ENCODE data around the gene FGF3. TPM values are rescaled to one million over a fixed set of nuclear protein-coding genes. Genes with fewer than 3 reads are reported as not detected.

Gene FGF3
- not detected in 2 replicates for total RNA-seq (2011; cell fraction: chromatin; rRNA removed; ENCODE audit: low replicate concordance)
- total RNA-seq (2011; cell fraction: nucleolus; rRNA removed) = not detected in 2 replicates
- not detected in 2 replicates for total RNA-seq (2011; cell fraction: nucleoplasm; rRNA removed)
- total RNA-seq (2014; rRNA removed) (not detected in 2 replicates), total RNA-seq (2014; rRNA removed; fragmentation: Illumina TruSeq; extraction: Trizol) (not detected in 2 replicates), total RNA-seq (2015; rRNA removed; fragmentation: Illumina TruSeq; extraction: Trizol) (not detected in 2 replicates), total RNA-seq (2021) (not detected in 2 replicates), polyA plus RNA-seq (2011; rRNA removed) (not detected in 2 replicates), polyA plus RNA-seq (2014; fragmentation: Illumina TruSeq; extraction: Trizol) (not detected in 2 replicates), polyA plus RNA-seq (2014; fragmentation: Nextera tagmentation; extraction: Ambion mirVana) (not detected), polyA plus RNA-seq (2014; rRNA removed) (not detected in 2 replicates), polyA minus RNA-seq (2011; rRNA and poly(A)+ RNA removed) (not detected in 2 replicates), Bru-seq, nascent RNA (not detected), BruChase-seq, experiment 1, labeled RNA remaining after a 2-hour chase (not detected), BruChase-seq, experiment 2, labeled RNA remaining after a 6-hour chase (not detected)
- not detected in 2 replicates for polyA plus RNA-seq (2011; cell fraction: cytosol; rRNA removed)
- not detected in 2 replicates for polyA plus RNA-seq (2011; cell fraction: nucleus; rRNA removed)
- not detected in 2 replicates for polyA plus RNA-seq (2012)
- not detected in 2 replicates for polyA minus RNA-seq (2011; cell fraction: cytosol; rRNA and poly(A)+ RNA removed)
- not detected in 2 replicates for polyA minus RNA-seq (2011; cell fraction: nucleus; rRNA and poly(A)+ RNA removed)
- long read RNA-seq, experiment 1 = 0 reads
- long read RNA-seq, experiment 2 = 0 reads
- long read RNA-seq, experiment 3 = 0 reads

DNA sequence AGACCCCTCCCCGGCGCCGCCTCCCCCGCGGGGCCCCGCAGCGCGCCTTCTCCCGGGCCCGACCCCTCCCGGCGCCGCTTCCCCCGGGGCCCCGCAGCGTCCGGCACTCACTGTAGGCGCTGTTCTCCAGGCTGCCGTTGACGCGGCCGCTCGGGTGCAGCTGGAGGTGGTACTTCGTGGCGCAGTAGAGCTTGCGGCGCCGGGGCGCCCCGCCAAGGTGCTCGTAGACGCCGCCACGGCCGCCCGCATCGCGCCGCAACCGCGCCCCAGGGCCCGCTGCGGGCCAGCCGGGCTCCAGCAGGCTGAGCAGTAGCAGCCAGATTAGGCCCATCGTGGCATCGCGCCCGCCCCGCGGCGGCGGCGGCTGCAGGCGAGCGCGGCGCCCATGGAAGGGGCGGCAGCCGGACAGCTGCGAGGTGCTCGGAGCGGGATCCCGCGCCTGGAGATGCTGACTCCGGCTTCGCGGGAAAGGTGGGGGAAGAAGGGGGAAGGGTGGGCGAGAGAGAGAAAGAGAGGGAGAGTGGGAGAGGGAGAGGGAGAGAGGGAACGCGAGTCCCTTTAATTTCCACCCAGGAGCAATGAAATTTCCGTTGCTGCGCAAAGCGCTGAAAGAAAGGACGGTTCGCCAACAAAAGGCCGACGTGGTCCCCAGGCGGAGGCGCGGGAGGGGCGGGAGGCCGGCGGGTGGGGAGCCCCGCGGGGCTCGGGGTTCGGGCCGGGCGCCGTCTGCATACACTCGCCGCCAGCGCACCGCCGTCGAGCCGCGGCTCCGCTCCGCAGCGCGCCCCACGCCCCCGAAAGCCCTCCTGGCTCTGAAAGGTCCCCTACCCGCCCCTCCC, at the start of gene FGF3:
Gene FGF3, minus strand, starts transcription at position 814 of the 839 bp plus-strand sequence. Its CDS starts 483 bp downstream, at position 331.
- no peaks in the 10 kb centered on the region for H3K36me3 ChIP-seq (ENCODE audit: control insufficient read depth, insufficient read depth, low read length)
- no peaks in the 10 kb centered on the region for H3K79me2 ChIP-seq (ENCODE audit: control insufficient read depth, insufficient read depth, low read length)
- no peak within 1 kb of the TSS for H3K9ac ChIP-seq (ENCODE audit: insufficient read depth in 1 of 2, low read depth in 2 of 2, low read length in 2 of 2)
- no peak within 1 kb of the TSS for H3K4me3 ChIP-seq
- FAIRE-seq (no peak), ATAC-seq (no peak), DNase-seq (ENCODE audit: extremely low read depth in 1 of 4, low spot score in 3 of 4) (no peak)
- no peak within 1 kb of the TSS for H2AFZ ChIP-seq (ENCODE audit: low read depth, low read length)
- no peaks in the 10 kb centered on the region for H3K9me3 ChIP-seq (replicated peaks; ENCODE audit: control insufficient read depth, insufficient read depth, low read depth, low read length)
- BruUV-seq (replicated peaks) = no TSS peak
- no peak within 1 kb of the TSS for H3K4me2 ChIP-seq (ENCODE audit: insufficient read depth, low read length)
- ChIA-PET CTCF (ENCODE audit: low intra/inter-chr PET ratio) (no interaction called here), POLR2A (no interaction called here)
- H3K9me1 ChIP-seq (ENCODE audit: control insufficient read depth, insufficient read depth, low read length) = no peaks in the 10 kb centered on the region
- in situ Hi-C loops (cut with MboI) = no loop called here
- H3K4me1 ChIP-seq (replicated peaks in 1 of 2; ENCODE audit: control insufficient read depth in 2 of 2, insufficient read depth in 2 of 2, low read length in 2 of 2) = peaks cover 0 to 22% of the 10 kb centered on the region in 2 experiments; a peak in 2 of 5 replicates
- no peak within 1 kb of the TSS for H3K27ac ChIP-seq (ENCODE audit: extremely low read depth, low read depth, low read length)
- peaks cover 13% of the 10 kb centered on the region; the same call in 1 of the 2 replicates for H4K20me1 ChIP-seq (replicated peaks; ENCODE audit: control insufficient read depth, insufficient read depth, low read length)
- intact Hi-C loops (cut with micrococcal nuclease) = no loop called here
- 35% methylated on average over 57 of the region's 105 CpGs for WGBS (ENCODE audit: insufficient coverage, low coverage, missing lambda C conversion rate)
- peaks cover 18 to 71% of the 10 kb centered on the region in 2 experiments for H3K27me3 ChIP-seq (ENCODE audit: control insufficient read depth in 2 of 2, insufficient read depth in 2 of 2, low read length in 2 of 2)
- TF ChIP-seq, protein P1, sequence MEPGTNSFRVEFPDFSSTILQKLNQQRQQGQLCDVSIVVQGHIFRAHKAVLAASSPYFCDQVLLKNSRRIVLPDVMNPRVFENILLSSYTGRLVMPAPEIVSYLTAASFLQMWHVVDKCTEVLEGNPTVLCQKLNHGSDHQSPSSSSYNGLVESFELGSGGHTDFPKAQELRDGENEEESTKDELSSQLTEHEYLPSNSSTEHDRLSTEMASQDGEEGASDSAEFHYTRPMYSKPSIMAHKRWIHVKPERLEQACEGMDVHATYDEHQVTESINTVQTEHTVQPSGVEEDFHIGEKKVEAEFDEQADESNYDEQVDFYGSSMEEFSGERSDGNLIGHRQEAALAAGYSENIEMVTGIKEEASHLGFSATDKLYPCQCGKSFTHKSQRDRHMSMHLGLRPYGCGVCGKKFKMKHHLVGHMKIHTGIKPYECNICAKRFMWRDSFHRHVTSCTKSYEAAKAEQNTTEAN (CRISPR knock-in tag; IDR thresholded peaks at IDR 0.05) = no peak
- TF ChIP-seq, protein P2, sequence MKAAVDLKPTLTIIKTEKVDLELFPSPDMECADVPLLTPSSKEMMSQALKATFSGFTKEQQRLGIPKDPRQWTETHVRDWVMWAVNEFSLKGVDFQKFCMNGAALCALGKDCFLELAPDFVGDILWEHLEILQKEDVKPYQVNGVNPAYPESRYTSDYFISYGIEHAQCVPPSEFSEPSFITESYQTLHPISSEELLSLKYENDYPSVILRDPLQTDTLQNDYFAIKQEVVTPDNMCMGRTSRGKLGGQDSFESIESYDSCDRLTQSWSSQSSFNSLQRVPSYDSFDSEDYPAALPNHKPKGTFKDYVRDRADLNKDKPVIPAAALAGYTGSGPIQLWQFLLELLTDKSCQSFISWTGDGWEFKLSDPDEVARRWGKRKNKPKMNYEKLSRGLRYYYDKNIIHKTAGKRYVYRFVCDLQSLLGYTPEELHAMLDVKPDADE (conservative IDR thresholded peaks at IDR 0.05; ENCODE audit: control insufficient read depth, low read depth, low read length) = no peak
- TF ChIP-seq WHSC1 (IDR thresholded peaks at IDR 0.05; ENCODE audit: low read length) = no peak
- no peak for TF ChIP-seq ZBED1 (IDR thresholded peaks at IDR 0.05)
- TF ChIP-seq, protein P3, sequence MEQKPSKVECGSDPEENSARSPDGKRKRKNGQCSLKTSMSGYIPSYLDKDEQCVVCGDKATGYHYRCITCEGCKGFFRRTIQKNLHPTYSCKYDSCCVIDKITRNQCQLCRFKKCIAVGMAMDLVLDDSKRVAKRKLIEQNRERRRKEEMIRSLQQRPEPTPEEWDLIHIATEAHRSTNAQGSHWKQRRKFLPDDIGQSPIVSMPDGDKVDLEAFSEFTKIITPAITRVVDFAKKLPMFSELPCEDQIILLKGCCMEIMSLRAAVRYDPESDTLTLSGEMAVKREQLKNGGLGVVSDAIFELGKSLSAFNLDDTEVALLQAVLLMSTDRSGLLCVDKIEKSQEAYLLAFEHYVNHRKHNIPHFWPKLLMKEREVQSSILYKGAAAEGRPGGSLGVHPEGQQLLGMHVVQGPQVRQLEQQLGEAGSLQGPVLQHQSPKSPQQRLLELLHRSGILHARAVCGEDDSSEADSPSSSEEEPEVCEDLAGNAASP (IDR thresholded peaks at IDR 0.05) = no peak
- no peak for TF ChIP-seq NR3C1 (CRISPR knock-in tag; IDR thresholded peaks at IDR 0.05)
- no peak for TF ChIP-seq HNRNPL (IDR thresholded peaks at IDR 0.05; ENCODE audit: low read depth, low read length)
- no peak for TF ChIP-seq ZNF507 (tag; conservative IDR thresholded peaks at IDR 0.05)
- no peak for TF ChIP-seq PHB (CRISPR knock-in tag; IDR thresholded peaks at IDR 0.05)
- TF ChIP-seq, protein P4, sequence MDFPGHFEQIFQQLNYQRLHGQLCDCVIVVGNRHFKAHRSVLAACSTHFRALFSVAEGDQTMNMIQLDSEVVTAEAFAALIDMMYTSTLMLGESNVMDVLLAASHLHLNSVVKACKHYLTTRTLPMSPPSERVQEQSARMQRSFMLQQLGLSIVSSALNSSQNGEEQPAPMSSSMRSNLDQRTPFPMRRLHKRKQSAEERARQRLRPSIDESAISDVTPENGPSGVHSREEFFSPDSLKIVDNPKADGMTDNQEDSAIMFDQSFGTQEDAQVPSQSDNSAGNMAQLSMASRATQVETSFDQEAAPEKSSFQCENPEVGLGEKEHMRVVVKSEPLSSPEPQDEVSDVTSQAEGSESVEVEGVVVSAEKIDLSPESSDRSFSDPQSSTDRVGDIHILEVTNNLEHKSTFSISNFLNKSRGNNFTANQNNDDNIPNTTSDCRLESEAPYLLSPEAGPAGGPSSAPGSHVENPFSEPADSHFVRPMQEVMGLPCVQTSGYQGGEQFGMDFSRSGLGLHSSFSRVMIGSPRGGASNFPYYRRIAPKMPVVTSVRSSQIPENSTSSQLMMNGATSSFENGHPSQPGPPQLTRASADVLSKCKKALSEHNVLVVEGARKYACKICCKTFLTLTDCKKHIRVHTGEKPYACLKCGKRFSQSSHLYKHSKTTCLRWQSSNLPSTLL (IDR thresholded peaks at IDR 0.05) = no peak
- no peak for TF ChIP-seq DDX20 (tag; IDR thresholded peaks at IDR 0.05; ENCODE audit: low read depth)
- no peak for TF ChIP-seq RBM22 (IDR thresholded peaks at IDR 0.05; ENCODE audit: low read depth, low read length, poor library complexity, severe bottlenecking)
- TF ChIP-seq DACH1 (IDR thresholded peaks at IDR 0.05; ENCODE audit: partially characterized antibody) = no peak

All from K562 (cell line).